EL (cell line): Measurements from ENCODE around the gene ETFDH.
"Not testable (repeated sequence)": the region's sequence is repeated elsewhere in the genome, so short reads cannot be mapped to it uniquely, and the experiment has no call there.

Experiments
- DNase-seq: peaks from one replicate; pipeline ENCODE4 v3.0.0-alpha.2; 2016

The ETFDH gene

GRCh38 chr4:158681629-158682028 is 9.5 kb downstream of the ETFDH start:
- DNase-seq, result no peak

GRCh38 chr4:158682066-158682465 is 10.0 kb downstream of the ETFDH start:
- no peak for DNase-seq

- no peak for DNase-seq
These were observed 16.7 kb downstream of the ETFDH start for GRCh38 chr4:158688813-158689212.

GRCh38 chr4:158704274-158704673 is 32.2 kb downstream of the ETFDH start:
- DNase-seq, result no peak

- peak; percentile 25 for DNase-seq
These were observed 38.7 kb downstream of the ETFDH start for GRCh38 chr4:158710814-158711213.

GRCh38 chr4:158712622-158713021 is 40.5 kb downstream of the ETFDH start:
- DNase-seq, result not testable (repeated sequence)

- no peak for DNase-seq
These were observed 42.8 kb downstream of the ETFDH start for GRCh38 chr4:158714937-158715336.

GRCh38 chr4:158715802-158716201 is 43.7 kb downstream of the ETFDH start:
- DNase-seq, result no peak

GRCh38 chr4:158721680-158722079 is 49.6 kb downstream of the ETFDH start:
- no peak for DNase-seq

GRCh38 chr4:158722291-158722916 is 50.3 kb downstream of the ETFDH start:
- DNase-seq, result peak; percentile 34

GRCh38 chr4:158722917-158723793 is 51.1 kb downstream of the ETFDH start, which contains the start of gene PPID:
Gene PPID, minus strand, starts transcription at chr4:158723396. Its CDS starts 108 bp downstream, at chr4:158723288.
- peak; percentile 80 for DNase-seq

GRCh38 chr4:158724637-158725036 is 52.5 kb downstream of the ETFDH start:
- DNase-seq, result no peak

GRCh38 chr4:158726633-158727032 is 54.5 kb downstream of the ETFDH start:
- DNase-seq, result no peak

GRCh38 chr4:158728236-158728635 is 56.1 kb downstream of the ETFDH start:
- no peak for DNase-seq

GRCh38 chr4:158729716-158730559 is 57.8 kb downstream of the ETFDH start:
- DNase-seq, result peak; percentile 64

GRCh38 chr4:158738866-158739265 is 66.8 kb downstream of the ETFDH start:
- DNase-seq, result no peak

GRCh38 chr4:158739600-158739999 is 67.5 kb downstream of the ETFDH start:
- DNase-seq, result no peak

GRCh38 chr4:158741326-158742021 is 69.4 kb downstream of the ETFDH start:
- DNase-seq, result no peak

GRCh38 chr4:158746537-158746936 is 74.4 kb downstream of the ETFDH start:
- DNase-seq, result not testable (repeated sequence)

- DNase-seq, result peak; percentile 82
These were observed 78.3 kb downstream of the ETFDH start for GRCh38 chr4:158750379-158750778.

GRCh38 chr4:158754385-158755180 is 82.5 kb downstream of the ETFDH start:
- DNase-seq, result peak; percentile 39

GRCh38 chr4:158755819-158756218 is 83.7 kb downstream of the ETFDH start:
- not testable (repeated sequence) for DNase-seq
